ENCODE measurements around the gene BDP1.
"Not testable (repeated sequence)": the region's sequence is repeated elsewhere in the genome, so short reads cannot be mapped to it uniquely, and the experiment has no call there.

- not testable (repeated sequence) for TF ChIP-seq CTCF (IDR thresholded peaks at IDR 0.05; ENCODE audit: low read length); EZH2 (IDR thresholded peaks at IDR 0.05; ENCODE audit: borderline replicate concordance, low read length)
Measured at GRCh38 chr5:71441564-71441963, 13.9 kb upstream of the BDP1 start.
